Activated CD4-positive, alpha-beta T cell treated with anti-CD3 and anti-CD28 coated beads for 36 hours (primary cell): ENCODE data around the gene HAND1. TPM values are rescaled to one million over a fixed set of nuclear protein-coding genes. Genes with fewer than 3 reads are reported as not detected.

Experiments used
- ATAC-seq: fragments of 200-7000 bp; cut with Tn5 transposase; one replicate; pipeline ENCODE4 v1.10.0; 2021; ENCODE audit warnings: mild to moderate bottlenecking, moderate library complexity
- CTCF ChIA-PET: fragments of 350-600 bp; sonication (Branson Sonifier 250); formaldehyde crosslinking; loops from one replicate; lab custom pipeline; 2021; ENCODE audit warnings: antibody characterized with exemption; lab: Charles Lee
- POLR2A ChIA-PET: fragments of 350-600 bp; sonication (Branson Sonifier 250); formaldehyde crosslinking; loops from one replicate; lab custom pipeline; 2021; ENCODE audit warnings: antibody characterized with exemption, inconsistent platforms; lab: Charles Lee
- DNase-seq: peaks from one replicate; pipeline ENCODE4 v3.0.0-alpha.2; 2020
- H3K27ac Mint-ChIP-seq: one replicate; pipeline ENCODE4 v1.8.0; 2021; ENCODE audit warnings: mixed read lengths
- H3K27me3 Mint-ChIP-seq: one replicate; pipeline ENCODE4 v1.8.0; 2021; ENCODE audit warnings: mixed read lengths
- H3K36me3 Mint-ChIP-seq: one replicate; pipeline ENCODE4 v1.8.0; 2021; ENCODE audit warnings: low read depth, mixed read lengths
- H3K4me1 Mint-ChIP-seq: one replicate; pipeline ENCODE4 v1.8.0; 2021; ENCODE audit warnings: mixed read lengths
- H3K4me3 Mint-ChIP-seq: one replicate; pipeline ENCODE4 v1.8.0; 2021; ENCODE audit warnings: mild to moderate bottlenecking, moderate library complexity, mixed read lengths
- H3K9me3 Mint-ChIP-seq: one replicate; pipeline ENCODE4 v1.8.0; 2021; ENCODE audit warnings: low read depth, mixed read lengths
- intact Hi-C, 2 experiments: fragments of 100-400 bp; cut with DNase I in 1 of 2; cut with micrococcal nuclease in 1 of 2; formaldehyde crosslinking; loops; one replicate each; pipeline versions ENCODE4 v1.14.2 to v1.15.1; 2022 to 2024; cut with DNase I, micrococcal nuclease
- total RNA-seq, 2 experiments: library from RNA; stranded (reverse); gene quantifications; one replicate each; pipeline ENCODE4 v1.2.3, GENCODE V29; 2021

The HAND1 gene
- total RNA-seq, 2 experiments from 2014 or later, result not detected

GRCh38 chr5:154505567-154505966 is 27.5 kb upstream of the HAND1 start:
- intact Hi-C loops, result no loop called here
- ATAC-seq (no peak), DNase-seq (no peak)
- H3K36me3 Mint-ChIP-seq, result no peaks in the 10 kb centered on the region
- H3K27me3 Mint-ChIP-seq, result peaks cover 30% of the 10 kb centered on the region
- no peak overlapping the region for H3K27ac Mint-ChIP-seq
- no peak overlapping the region for H3K4me3 Mint-ChIP-seq
- no peaks in the 10 kb centered on the region for H3K4me1 Mint-ChIP-seq
- CTCF ChIA-PET, result interaction anchor here (0.6 to 0.9 kb wide), 2 partner anchors 10 to 15 kb away, joined by 4 read pairs; no protein-coding TSS in a partner anchor
- POLR2A ChIA-PET, result no interaction called here
- H3K9me3 Mint-ChIP-seq, result no peaks in the 10 kb centered on the region

- intact Hi-C loops, result no loop called here
- H3K36me3 Mint-ChIP-seq, result no peaks in the 10 kb centered on the region
- POLR2A ChIA-PET, result no interaction called here
Observed at GRCh38 chr5:154503698-154504039, 25.6 kb upstream of the HAND1 start.

GRCh38 chr5:154502180-154502579 is 24.2 kb upstream of the HAND1 start:
- ChIA-PET POLR2A (no interaction called here), CTCF (interaction anchor here (0.7 to 1.3 kb wide), 3 partner anchors 31 to 887 kb away, joined by 3 read pairs; no protein-coding TSS in a partner anchor)
- DNase-seq (no peak), ATAC-seq (no peak)
- Mint-ChIP-seq H3K36me3 (no peaks in the 10 kb centered on the region), H3K4me1 (no peaks in the 10 kb centered on the region), H3K9me3 (no peaks in the 10 kb centered on the region), H3K27me3 (peaks cover 23% of the 10 kb centered on the region), H3K4me3 (no peak overlapping the region), H3K27ac (no peak overlapping the region)
- intact Hi-C loops, result no loop called here

More at GRCh38 chr5:154503698-154504039, 25.6 kb upstream of the HAND1 start:
- Mint-ChIP-seq H3K27me3 (peaks cover 24% of the 10 kb centered on the region), H3K4me3 (no peak overlapping the region), H3K4me1 (no peaks in the 10 kb centered on the region), H3K9me3 (no peaks in the 10 kb centered on the region), H3K27ac (no peak overlapping the region)
- CTCF ChIA-PET, result interaction anchor here (0.7 to 1.5 kb wide), 3 partner anchors 12 to 21 kb away, joined by 3 to 6 read pairs (median 3); no protein-coding TSS in a partner anchor
- ATAC-seq (no peak), DNase-seq (no peak)

GRCh38 chr5:154501566-154501965 is 23.5 kb upstream of the HAND1 start:
- Mint-ChIP-seq H3K36me3 (no peaks in the 10 kb centered on the region), H3K4me1 (no peaks in the 10 kb centered on the region), H3K9me3 (no peaks in the 10 kb centered on the region), H3K27me3 (peaks cover 21% of the 10 kb centered on the region), H3K27ac (no peak overlapping the region), H3K4me3 (no peak overlapping the region)
- ATAC-seq (no peak), DNase-seq (no peak)
- CTCF ChIA-PET, result interaction anchor here (1.0 kb wide), 1 partner anchor 49 kb away, joined by 3 read pairs; no protein-coding TSS in a partner anchor
- POLR2A ChIA-PET, result no interaction called here
- intact Hi-C loops, result no loop called here

- H3K4me3 Mint-ChIP-seq, result no peak overlapping the region
- H3K27me3 Mint-ChIP-seq, result peaks cover 37% of the 10 kb centered on the region
- H3K4me1 Mint-ChIP-seq, result no peaks in the 10 kb centered on the region
- no peaks in the 10 kb centered on the region for H3K36me3 Mint-ChIP-seq
- DNase-seq (no peak), ATAC-seq (no peak)
- no peaks in the 10 kb centered on the region for H3K9me3 Mint-ChIP-seq
- ChIA-PET CTCF (interaction anchor here (0.7 kb wide), 1 partner anchor 217 kb away, joined by 3 read pairs; no protein-coding TSS in a partner anchor), POLR2A (no interaction called here)
- H3K27ac Mint-ChIP-seq, result no peak overlapping the region
- intact Hi-C loops, result no loop called here
Observed at GRCh38 chr5:154498994-154499393, 21.0 kb upstream of the HAND1 start.

GRCh38 chr5:154498591-154498990 is 20.6 kb upstream of the HAND1 start:
- ChIA-PET POLR2A (no interaction called here), CTCF (interaction anchor here (0.6 kb wide), 1 partner anchor 133 kb away, joined by 3 read pairs; no protein-coding TSS in a partner anchor)
- no peaks in the 10 kb centered on the region for H3K9me3 Mint-ChIP-seq
- H3K36me3 Mint-ChIP-seq, result no peaks in the 10 kb centered on the region
- H3K27ac Mint-ChIP-seq, result no peak overlapping the region
- H3K4me1 Mint-ChIP-seq, result no peaks in the 10 kb centered on the region
- H3K27me3 Mint-ChIP-seq, result peaks cover 40% of the 10 kb centered on the region
- ATAC-seq (no peak), DNase-seq (no peak)
- no peak overlapping the region for H3K4me3 Mint-ChIP-seq
- intact Hi-C loops, result no loop called here

- H3K4me1 Mint-ChIP-seq, result no peaks in the 10 kb centered on the region
- CTCF ChIA-PET, result no interaction called here
- no peak overlapping the region for H3K27ac Mint-ChIP-seq
- intact Hi-C loops, result no loop called here
- H3K4me3 Mint-ChIP-seq, result no peak overlapping the region
- no peaks in the 10 kb centered on the region for H3K36me3 Mint-ChIP-seq
- no peaks in the 10 kb centered on the region for H3K9me3 Mint-ChIP-seq
- H3K27me3 Mint-ChIP-seq, result peaks cover 62% of the 10 kb centered on the region
- DNase-seq, result no peak
- ATAC-seq, result no peak
- POLR2A ChIA-PET, result no interaction called here
Observed at GRCh38 chr5:154494036-154494435, 16.0 kb upstream of the HAND1 start.

GRCh38 chr5:154493274-154493673 is 15.2 kb upstream of the HAND1 start:
- Mint-ChIP-seq H3K4me3 (no peak overlapping the region), H3K27ac (no peak overlapping the region), H3K36me3 (no peaks in the 10 kb centered on the region), H3K27me3 (peaks cover 62% of the 10 kb centered on the region), H3K4me1 (no peaks in the 10 kb centered on the region), H3K9me3 (no peaks in the 10 kb centered on the region)
- POLR2A ChIA-PET, result no interaction called here
- CTCF ChIA-PET, result no interaction called here
- DNase-seq (no peak), ATAC-seq (no peak)
- intact Hi-C loops, result no loop called here

- ChIA-PET CTCF (no interaction called here), POLR2A (no interaction called here)
- Mint-ChIP-seq H3K4me1 (peaks cover 8% of the 10 kb centered on the region), H3K27me3 (peaks cover 63% of the 10 kb centered on the region), H3K27ac (no peak overlapping the region), H3K36me3 (no peaks in the 10 kb centered on the region), H3K9me3 (no peaks in the 10 kb centered on the region), H3K4me3 (no peak overlapping the region)
- intact Hi-C loops, result no loop called here
- ATAC-seq, result no peak
- DNase-seq, result no peak
Observed at GRCh38 chr5:154491941-154492340, 13.9 kb upstream of the HAND1 start.

- Mint-ChIP-seq H3K36me3 (no peaks in the 10 kb centered on the region), H3K4me1 (peaks cover 28% of the 10 kb centered on the region), H3K9me3 (no peaks in the 10 kb centered on the region), H3K27ac (no peak overlapping the region), H3K27me3 (peaks cover 75% of the 10 kb centered on the region), H3K4me3 (no peak overlapping the region)
- peak; percentile 79 for DNase-seq
- peak; percentile 99 for ATAC-seq
- intact Hi-C loops, result loop anchor here (1.0 to 2.0 kb wide), 5 partner anchors 15 to 273 kb away; no protein-coding TSS in a partner anchor
- CTCF ChIA-PET, result interaction anchor here (1.4 kb wide), 1 partner anchor 123 kb away, joined by 3 read pairs; no protein-coding TSS in a partner anchor
- POLR2A ChIA-PET, result no interaction called here
Observed at GRCh38 chr5:154487541-154487940, 9.5 kb upstream of the HAND1 start.

GRCh38 chr5:154486427-154486866 is 8.4 kb upstream of the HAND1 start:
- Mint-ChIP-seq H3K27ac (no peak overlapping the region), H3K27me3 (peaks cover 78% of the 10 kb centered on the region), H3K36me3 (no peaks in the 10 kb centered on the region), H3K9me3 (no peaks in the 10 kb centered on the region), H3K4me3 (no peak overlapping the region), H3K4me1 (peaks cover 28% of the 10 kb centered on the region)
- ChIA-PET CTCF (interaction anchor here (1.4 to 1.8 kb wide), 2 partner anchors 18 to 124 kb away, joined by 3 to 5 read pairs; no protein-coding TSS in a partner anchor), POLR2A (no interaction called here)
- ATAC-seq, result no peak
- no peak for DNase-seq
- intact Hi-C loops, result loop anchor here (2.0 kb wide), 2 partner anchors 14 to 16 kb away; no protein-coding TSS in a partner anchor

GRCh38 chr5:154485850-154486426 is 7.9 kb upstream of the HAND1 start:
- no peak overlapping the region for H3K4me3 Mint-ChIP-seq
- CTCF ChIA-PET, result interaction anchor here (1.8 kb wide), 1 partner anchor 18 kb away, joined by 5 read pairs; no protein-coding TSS in a partner anchor
- no peak overlapping the region for H3K27ac Mint-ChIP-seq
- no peaks in the 10 kb centered on the region for H3K9me3 Mint-ChIP-seq
- peaks cover 28% of the 10 kb centered on the region for H3K4me1 Mint-ChIP-seq
- POLR2A ChIA-PET, result no interaction called here
- intact Hi-C loops, result loop anchor here (2.0 kb wide), 2 partner anchors 13 to 15 kb away; no protein-coding TSS in a partner anchor
- DNase-seq (no peak), ATAC-seq (no peak)
- no peaks in the 10 kb centered on the region for H3K36me3 Mint-ChIP-seq
- peaks cover 81% of the 10 kb centered on the region for H3K27me3 Mint-ChIP-seq
